ENCODE data around the gene SMARCB1.

SMARCB1 gene

DNA sequence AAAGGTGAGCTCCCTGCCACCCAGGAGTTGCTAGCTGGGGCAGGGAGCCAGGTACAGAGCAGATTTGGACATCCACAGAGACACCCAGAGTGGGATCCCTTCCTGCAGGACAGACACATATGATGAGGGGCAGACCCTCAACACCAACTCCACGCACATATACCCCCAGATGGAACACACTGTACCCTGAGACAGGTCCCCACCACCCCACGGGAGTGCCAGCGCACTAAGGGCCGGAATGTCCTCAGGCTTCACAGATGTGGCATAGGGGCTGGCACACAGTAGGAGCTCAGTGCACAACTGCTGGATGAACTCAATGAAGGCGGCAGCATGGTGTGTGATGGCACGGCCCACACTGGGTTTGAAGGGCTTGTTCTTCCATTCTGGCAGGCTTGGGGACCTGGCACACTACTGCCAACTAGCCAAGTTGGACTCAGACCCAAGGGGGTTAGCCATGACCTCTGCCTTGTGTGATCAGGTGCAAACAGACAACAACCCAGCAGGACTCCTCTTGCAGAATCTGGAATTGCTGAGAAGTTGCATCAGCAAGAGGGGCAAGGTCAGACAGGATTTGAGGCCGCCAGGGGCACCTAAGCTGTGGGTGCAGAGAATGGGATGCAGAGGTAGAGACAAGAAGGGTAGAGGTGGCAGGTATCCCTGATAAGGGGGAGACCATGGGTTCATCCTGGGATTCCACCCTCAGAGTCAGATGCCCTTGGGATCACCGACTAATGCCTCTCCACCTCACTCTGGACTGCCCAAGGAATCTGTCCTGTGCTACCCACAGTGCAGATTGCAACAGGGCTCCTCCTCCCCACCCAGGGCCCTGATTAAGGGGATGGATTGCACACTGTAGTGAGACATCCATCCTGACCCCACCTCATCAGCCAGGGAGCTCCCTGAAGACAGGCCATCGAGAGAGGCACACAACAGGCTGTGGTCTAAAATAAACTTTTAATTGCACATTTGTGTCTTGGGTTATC lies 21.6 kb upstream of the SMARCB1 start:
- H2BK120ac ChIP-seq (ENCODE audit: low read depth, low read length): no peak overlapping the region
- no peak overlapping the region for H3K4ac ChIP-seq (ENCODE audit: low read depth in 1 of 2, low read length in 2 of 2)
- peaks cover 38% of the 10 kb centered on the region for H3K4me1 ChIP-seq (ENCODE audit: control insufficient read depth, insufficient read depth, low read depth, low read length)
- H3K23ac ChIP-seq (ENCODE audit: low read length in 2 of 2): no peak overlapping the region
- H3K27me3 ChIP-seq (ENCODE audit: control insufficient read depth in 1 of 2, insufficient read depth in 1 of 2, low read length in 2 of 2): peaks cover 0 to 4% of the 10 kb centered on the region in 2 experiments
- H3K27ac ChIP-seq (ENCODE audit: low read length, poor library complexity, severe bottlenecking): no peak overlapping the region
- 98% methylated on average over 8 of the region's 9 CpGs for WGBS
- no peak overlapping the region for H2BK5ac ChIP-seq (ENCODE audit: low read depth, low read length, poor library complexity, severe bottlenecking)
- no peak overlapping the region for H2BK15ac ChIP-seq (ENCODE audit: low read depth, poor library complexity, severe bottlenecking)
- no peak overlapping the region for H3K4me2 ChIP-seq (ENCODE audit: low read length, poor library complexity, severe bottlenecking)
- no peak overlapping the region for H2AK5ac ChIP-seq (ENCODE audit: low read length, severe bottlenecking)
- H3K14ac ChIP-seq (ENCODE audit: low read length in 2 of 2): peak overlapping the region in 1 of 2 experiments; percentile 26
- no peaks in the 10 kb centered on the region for H3K9me3 ChIP-seq (ENCODE audit: control insufficient read depth, low read length)
- H3K36me3 ChIP-seq (ENCODE audit: control insufficient read depth in 1 of 2, insufficient read depth in 2 of 2, low read depth in 1 of 2, low read length in 2 of 2): peaks cover 0 to 16% of the 10 kb centered on the region in 2 experiments
- H3K4me3 ChIP-seq (ENCODE audit: insufficient read depth in 1 of 2, low read depth in 1 of 2, low read length in 2 of 2): no peak overlapping the region
- H4K91ac ChIP-seq (ENCODE audit: low read length): no peak overlapping the region
- H3K79me1 ChIP-seq (replicated peaks; ENCODE audit: low read length, poor library complexity, severe bottlenecking): peaks cover 3% of the 10 kb centered on the region
- H4K8ac ChIP-seq (ENCODE audit: low read length): peak overlapping the region; percentile 40
- no peak overlapping the region for H2AFZ ChIP-seq (ENCODE audit: low read depth, low read length)
- H3K9ac ChIP-seq (ENCODE audit: low read length): no peak overlapping the region
- H2BK12ac ChIP-seq (ENCODE audit: low read length in 2 of 2): no peak overlapping the region
- DNase-seq: no peak
- H3K18ac ChIP-seq (ENCODE audit: low read depth in 1 of 2, low read length in 2 of 2): peak overlapping the region in 1 of 2 experiments; percentile 22

DNA sequence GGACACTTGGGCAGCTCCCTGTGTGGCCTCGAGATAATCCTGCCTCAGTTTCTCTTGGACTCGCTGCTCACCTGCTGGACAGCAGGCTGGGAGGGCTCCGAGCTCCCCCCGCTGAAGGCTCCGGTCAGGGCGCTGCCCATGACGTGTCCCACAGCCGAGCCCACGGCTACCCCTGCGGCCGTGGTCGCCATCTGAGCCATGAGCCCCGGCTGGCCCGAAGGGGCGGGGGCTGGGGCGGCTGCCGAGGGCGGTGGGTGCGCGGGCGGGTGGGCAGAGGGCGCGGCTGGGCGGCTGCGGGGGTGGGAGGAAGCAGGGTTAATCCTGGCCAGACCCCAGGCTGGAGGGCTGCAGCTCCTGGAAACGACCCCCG lies 19.5 kb upstream of the SMARCB1 start:
- Histone ChIP-seq H2BK120ac (ENCODE audit: low read depth, low read length) (peak overlapping the region; percentile 91), H3K14ac (ENCODE audit: low read length in 2 of 2) (peak overlapping the region in 1 of 2 experiments; percentile 78), H2BK15ac (ENCODE audit: low read depth, poor library complexity, severe bottlenecking) (peak overlapping the region; percentile 37), H3K79me1 (replicated peaks; ENCODE audit: low read length, poor library complexity, severe bottlenecking) (peaks cover 3% of the 10 kb centered on the region), H3K36me3 (ENCODE audit: control insufficient read depth in 1 of 2, insufficient read depth in 2 of 2, low read depth in 1 of 2, low read length in 2 of 2) (peaks cover 0 to 16% of the 10 kb centered on the region in 2 experiments), H2BK12ac (ENCODE audit: low read length in 2 of 2) (peak overlapping the region in 1 of 2 experiments; percentile 11), H2AFZ (ENCODE audit: low read depth, low read length) (no peak overlapping the region), H3K9me3 (ENCODE audit: control insufficient read depth, low read length) (no peaks in the 10 kb centered on the region), H3K4me2 (ENCODE audit: low read length, poor library complexity, severe bottlenecking) (peak overlapping the region; percentile 87), H4K8ac (ENCODE audit: low read length) (peak overlapping the region; percentile 96), H4K91ac (ENCODE audit: low read length) (peak overlapping the region; percentile 98), H3K27ac (ENCODE audit: low read length, poor library complexity, severe bottlenecking) (no peak overlapping the region), H3K4ac (ENCODE audit: low read depth in 1 of 2, low read length in 2 of 2) (peak overlapping the region in 1 of 2 experiments; percentile 54), H2AK5ac (ENCODE audit: low read length, severe bottlenecking) (no peak overlapping the region), H3K9ac (ENCODE audit: low read length) (peak overlapping the region; percentile 86), H3K18ac (ENCODE audit: low read depth in 1 of 2, low read length in 2 of 2) (peak overlapping the region; percentile 63 to 88), H3K4me1 (ENCODE audit: control insufficient read depth, insufficient read depth, low read depth, low read length) (peaks cover 41% of the 10 kb centered on the region), H3K4me3 (ENCODE audit: insufficient read depth in 1 of 2, low read depth in 1 of 2, low read length in 2 of 2) (peak overlapping the region; percentile 61 to 78), H3K27me3 (ENCODE audit: control insufficient read depth in 1 of 2, insufficient read depth in 1 of 2, low read length in 2 of 2) (peaks cover 0 to 4% of the 10 kb centered on the region in 2 experiments), H2BK5ac (ENCODE audit: low read depth, low read length, poor library complexity, severe bottlenecking) (no peak overlapping the region), H3K23ac (ENCODE audit: low read length in 2 of 2) (peak overlapping the region in 1 of 2 experiments; percentile 34)
- 4% methylated on average over 15 of the region's 27 CpGs for WGBS
- no peak for DNase-seq

DNA sequence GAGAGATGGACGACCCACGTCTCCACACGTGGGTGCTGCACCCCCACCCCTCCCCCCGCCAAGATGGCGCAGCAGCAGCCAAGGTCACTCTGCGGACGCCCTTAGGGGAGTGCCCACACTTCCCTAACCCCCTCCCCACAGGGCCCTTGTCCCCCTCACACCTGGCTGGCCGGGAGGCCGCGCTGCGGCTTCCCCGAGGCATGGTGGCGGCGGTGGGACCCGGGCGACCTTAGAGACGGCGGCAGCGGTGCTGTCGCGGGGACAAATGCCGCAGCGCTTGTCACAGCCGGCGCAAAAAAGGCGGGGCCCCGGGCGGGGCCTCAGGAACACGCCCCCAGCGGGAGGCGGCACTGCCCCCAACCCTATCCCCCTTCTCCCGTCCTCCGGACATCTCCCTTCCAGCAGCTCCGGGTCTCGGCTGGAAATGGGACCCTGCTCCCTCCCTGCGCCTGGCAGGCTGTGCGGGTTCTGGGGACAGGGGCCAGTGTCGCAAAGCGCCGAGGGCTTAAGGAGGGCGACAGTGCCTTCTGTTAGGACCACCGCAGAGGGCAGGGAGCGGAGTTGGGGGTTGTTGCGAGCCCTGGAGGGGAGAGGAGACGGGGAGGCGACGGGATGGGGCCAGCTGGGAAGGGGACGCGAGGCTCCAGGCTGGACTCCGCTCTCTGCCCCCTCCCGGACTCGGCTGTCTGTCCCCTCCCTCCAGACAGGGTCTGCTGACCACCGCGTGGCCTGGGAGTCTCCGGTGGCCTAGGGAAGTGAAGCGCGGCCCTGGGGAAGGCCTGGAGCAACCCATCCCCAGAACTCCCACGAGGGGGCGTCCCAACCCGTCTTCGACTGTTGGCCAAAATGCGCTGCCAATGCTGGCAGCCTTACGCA lies 18.9 kb upstream of the SMARCB1 start, which contains the start of gene CHCHD10:
Gene CHCHD10, minus strand, starts transcription at position 300 of the 876 bp plus-strand sequence. Its CDS starts 98 bp downstream, at position 202.
- H3K14ac ChIP-seq (ENCODE audit: low read length in 2 of 2): peak within 1 kb of the TSS in 1 of 2 experiments; percentile 93

More for the DNA sequence above, 18.9 kb upstream of the SMARCB1 start, which contains the start of gene CHCHD10:
- H2AK5ac ChIP-seq (ENCODE audit: low read length, severe bottlenecking): peak within 1 kb of the TSS; percentile 44
- H3K27ac ChIP-seq (ENCODE audit: low read length, poor library complexity, severe bottlenecking): no peak within 1 kb of the TSS
- H3K27me3 ChIP-seq (ENCODE audit: control insufficient read depth in 1 of 2, insufficient read depth in 1 of 2, low read length in 2 of 2): peaks cover 0 to 4% of the 10 kb centered on the region in 2 experiments
- H4K91ac ChIP-seq (ENCODE audit: low read length): peak within 1 kb of the TSS; percentile 98
- WGBS: under 1% methylated on average over 50 of the region's 63 CpGs
- H3K9me3 ChIP-seq (ENCODE audit: control insufficient read depth, low read length): no peaks in the 10 kb centered on the region
- peak within 1 kb of the TSS; percentile 96 for H4K8ac ChIP-seq (ENCODE audit: low read length)
- peak within 1 kb of the TSS; percentile 86 for H3K9ac ChIP-seq (ENCODE audit: low read length)
- H3K18ac ChIP-seq (ENCODE audit: low read depth in 1 of 2, low read length in 2 of 2): peak within 1 kb of the TSS; percentile 74 to 88
- peak within 1 kb of the TSS; percentile 37 to 90 for H2BK12ac ChIP-seq (ENCODE audit: low read length in 2 of 2)
- peak within 1 kb of the TSS in 1 of 2 experiments; percentile 34 for H3K23ac ChIP-seq (ENCODE audit: low read length in 2 of 2)
- peak within 1 kb of the TSS; percentile 56 for H2AFZ ChIP-seq (ENCODE audit: low read depth, low read length)
- DNase-seq: peak; percentile 88
- H3K79me1 ChIP-seq (replicated peaks; ENCODE audit: low read length, poor library complexity, severe bottlenecking): peaks cover 3% of the 10 kb centered on the region
- peak within 1 kb of the TSS; percentile 63 for H2BK15ac ChIP-seq (ENCODE audit: low read depth, poor library complexity, severe bottlenecking)
- H3K4me2 ChIP-seq (ENCODE audit: low read length, poor library complexity, severe bottlenecking): peak within 1 kb of the TSS; percentile 87
- H3K4me1 ChIP-seq (ENCODE audit: control insufficient read depth, insufficient read depth, low read depth, low read length): peaks cover 41% of the 10 kb centered on the region
- H3K4me3 ChIP-seq (ENCODE audit: insufficient read depth in 1 of 2, low read depth in 1 of 2, low read length in 2 of 2): peak within 1 kb of the TSS; percentile 61 to 78
- H3K36me3 ChIP-seq (ENCODE audit: control insufficient read depth in 1 of 2, insufficient read depth in 2 of 2, low read depth in 1 of 2, low read length in 2 of 2): peaks cover 0 to 16% of the 10 kb centered on the region in 2 experiments
- H2BK5ac ChIP-seq (ENCODE audit: low read depth, low read length, poor library complexity, severe bottlenecking): no peak within 1 kb of the TSS
- H2BK120ac ChIP-seq (ENCODE audit: low read depth, low read length): peak within 1 kb of the TSS; percentile 91
- H3K4ac ChIP-seq (ENCODE audit: low read depth in 1 of 2, low read length in 2 of 2): peak within 1 kb of the TSS; percentile 82 to 89

Measured in mesenchymal stem cell (in vitro differentiated cells and primary cell).